ENCODE results near the gene KIAA1217. TPM values are rescaled to one million over a fixed set of nuclear protein-coding genes. Genes with fewer than 3 reads are reported as not detected.

The KIAA1217 gene
- total and polyA plus RNA-seq, 2 of the 4 experiments (the other 2 are of a cell fraction): 3.4 to 4.4 TPM

DNA sequence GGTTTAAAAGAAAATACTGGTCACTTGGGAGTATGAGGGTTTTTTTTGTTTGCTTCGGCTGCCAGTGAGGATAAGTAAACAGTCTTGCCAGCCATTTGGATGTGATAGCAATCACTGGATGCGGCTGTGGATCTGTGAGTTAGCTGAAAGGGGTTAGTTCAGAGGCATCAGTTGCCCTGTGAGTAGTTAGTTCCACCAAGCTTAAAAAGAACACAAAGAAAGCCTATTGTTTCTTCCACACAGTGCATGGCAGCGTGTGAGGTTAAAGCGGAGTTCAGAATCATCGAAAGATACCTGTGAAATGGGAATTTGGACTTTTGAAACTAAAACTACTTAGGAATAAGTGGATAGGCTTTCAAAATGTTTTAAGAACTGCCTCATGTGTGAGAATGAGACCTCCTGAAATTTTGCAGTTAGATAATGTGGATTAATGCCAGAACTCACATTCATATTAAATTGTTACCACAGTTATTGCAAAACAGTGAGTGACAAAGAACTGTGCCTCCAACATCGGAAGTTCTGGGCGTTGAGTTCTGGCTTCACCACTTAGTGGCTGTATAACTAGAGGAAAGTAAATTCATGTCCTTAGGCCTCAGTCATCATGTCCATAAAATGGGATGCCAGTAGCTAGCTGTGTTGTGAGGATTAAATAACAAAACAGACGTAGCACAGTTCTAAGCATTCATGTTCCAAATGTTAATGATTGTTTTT is 31.3 kb downstream of the KIAA1217 start:
- H3K23ac ChIP-seq (ENCODE audit: low read depth, low read length): no peak overlapping the region
- H2AK5ac ChIP-seq (ENCODE audit: low read depth, low read length): no peak overlapping the region
- intact Hi-C loops (cut with micrococcal nuclease) (no loop called here), in situ Hi-C loops (cut with MboI; ENCODE audit: low sequenced_read_pairs) (no loop called here), dilution Hi-C loops (cut with HindIII; ENCODE audit: low sequenced_read_pairs, unreplicated experiment) (no loop called here)
- no peaks in the 10 kb centered on the region for H3K9me1 ChIP-seq (ENCODE audit: insufficient read depth, low read length)
- H3K27ac ChIP-seq (ENCODE audit: insufficient read depth, low read length): no peak overlapping the region
- no TSS peak for BruUV-seq (replicated peaks)
- no peak overlapping the region for H3K18ac ChIP-seq (ENCODE audit: low read depth, low read length)
- no peaks in the 10 kb centered on the region for H3K4me1 ChIP-seq (ENCODE audit: control insufficient read depth, insufficient read depth, low read length)
- no peak overlapping the region for H3K56ac ChIP-seq (ENCODE audit: extremely low read depth, insufficient read depth, low read length)
- no peak overlapping the region for H3K4me3 ChIP-seq (ENCODE audit: insufficient read depth, low read depth, low read length)
- no peak for ATAC-seq (ENCODE audit: low read depth)
- TF ChIP-seq RCOR1 (IDR thresholded peaks at IDR 0.05; ENCODE audit: insufficient replicate concordance, low read length): no peak
- TF ChIP-seq CEBPB (IDR thresholded peaks at IDR 0.05; ENCODE audit: low read depth, low read length): no peak
- TF ChIP-seq SMC3 (IDR thresholded peaks at IDR 0.05; ENCODE audit: low read depth, low read length): no peak
- TF ChIP-seq POLR2A (IDR thresholded peaks at IDR 0.05; ENCODE audit: low read depth, low read length): no peak
- no peak for TF ChIP-seq CHD1 (IDR thresholded peaks at IDR 0.05; ENCODE audit: low read depth, low read length)
- no peak for TF ChIP-seq NFE2L2 (IDR thresholded peaks at IDR 0.05; ENCODE audit: low read depth, low read length)
- TF ChIP-seq BHLHE40 (IDR thresholded peaks at IDR 0.05; ENCODE audit: low read depth, low read length): no peak
- TF ChIP-seq, protein P1, sequence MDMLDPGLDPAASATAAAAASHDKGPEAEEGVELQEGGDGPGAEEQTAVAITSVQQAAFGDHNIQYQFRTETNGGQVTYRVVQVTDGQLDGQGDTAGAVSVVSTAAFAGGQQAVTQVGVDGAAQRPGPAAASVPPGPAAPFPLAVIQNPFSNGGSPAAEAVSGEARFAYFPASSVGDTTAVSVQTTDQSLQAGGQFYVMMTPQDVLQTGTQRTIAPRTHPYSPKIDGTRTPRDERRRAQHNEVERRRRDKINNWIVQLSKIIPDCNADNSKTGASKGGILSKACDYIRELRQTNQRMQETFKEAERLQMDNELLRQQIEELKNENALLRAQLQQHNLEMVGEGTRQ (IDR thresholded peaks at IDR 0.05; ENCODE audit: low read depth, low read length): no peak
- TF ChIP-seq MXI1 (IDR thresholded peaks at IDR 0.05; ENCODE audit: borderline replicate concordance, low read depth, low read length): no peak
- TF ChIP-seq FOS (IDR thresholded peaks at IDR 0.05; ENCODE audit: low read depth, low read length): no peak
- no peak for TF ChIP-seq RAD21 (IDR thresholded peaks at IDR 0.05; ENCODE audit: low read length)
- TF ChIP-seq, protein P2, sequence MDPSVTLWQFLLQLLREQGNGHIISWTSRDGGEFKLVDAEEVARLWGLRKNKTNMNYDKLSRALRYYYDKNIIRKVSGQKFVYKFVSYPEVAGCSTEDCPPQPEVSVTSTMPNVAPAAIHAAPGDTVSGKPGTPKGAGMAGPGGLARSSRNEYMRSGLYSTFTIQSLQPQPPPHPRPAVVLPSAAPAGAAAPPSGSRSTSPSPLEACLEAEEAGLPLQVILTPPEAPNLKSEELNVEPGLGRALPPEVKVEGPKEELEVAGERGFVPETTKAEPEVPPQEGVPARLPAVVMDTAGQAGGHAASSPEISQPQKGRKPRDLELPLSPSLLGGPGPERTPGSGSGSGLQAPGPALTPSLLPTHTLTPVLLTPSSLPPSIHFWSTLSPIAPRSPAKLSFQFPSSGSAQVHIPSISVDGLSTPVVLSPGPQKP (IDR thresholded peaks at IDR 0.05; ENCODE audit: borderline replicate concordance, low read depth, low read length): no peak
- no peak for TF ChIP-seq MAZ (IDR thresholded peaks at IDR 0.05; ENCODE audit: borderline replicate concordance, low read depth, low read length)
- TF ChIP-seq, protein P3, sequence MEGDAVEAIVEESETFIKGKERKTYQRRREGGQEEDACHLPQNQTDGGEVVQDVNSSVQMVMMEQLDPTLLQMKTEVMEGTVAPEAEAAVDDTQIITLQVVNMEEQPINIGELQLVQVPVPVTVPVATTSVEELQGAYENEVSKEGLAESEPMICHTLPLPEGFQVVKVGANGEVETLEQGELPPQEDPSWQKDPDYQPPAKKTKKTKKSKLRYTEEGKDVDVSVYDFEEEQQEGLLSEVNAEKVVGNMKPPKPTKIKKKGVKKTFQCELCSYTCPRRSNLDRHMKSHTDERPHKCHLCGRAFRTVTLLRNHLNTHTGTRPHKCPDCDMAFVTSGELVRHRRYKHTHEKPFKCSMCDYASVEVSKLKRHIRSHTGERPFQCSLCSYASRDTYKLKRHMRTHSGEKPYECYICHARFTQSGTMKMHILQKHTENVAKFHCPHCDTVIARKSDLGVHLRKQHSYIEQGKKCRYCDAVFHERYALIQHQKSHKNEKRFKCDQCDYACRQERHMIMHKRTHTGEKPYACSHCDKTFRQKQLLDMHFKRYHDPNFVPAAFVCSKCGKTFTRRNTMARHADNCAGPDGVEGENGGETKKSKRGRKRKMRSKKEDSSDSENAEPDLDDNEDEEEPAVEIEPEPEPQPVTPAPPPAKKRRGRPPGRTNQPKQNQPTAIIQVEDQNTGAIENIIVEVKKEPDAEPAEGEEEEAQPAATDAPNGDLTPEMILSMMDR (conservative IDR thresholded peaks at IDR 0.05; ENCODE audit: low read depth, low read length): no peak
- TF ChIP-seq MAFK (IDR thresholded peaks at IDR 0.05; ENCODE audit: low read depth, low read length): no peak
- TF ChIP-seq RFX5 (IDR thresholded peaks at IDR 0.05; ENCODE audit: low read depth, low read length): no peak
- no peak overlapping the region for H3K14ac ChIP-seq (replicated peaks; ENCODE audit: low read depth, low read length)
- DNase-seq: no peak
- H2BK20ac ChIP-seq (ENCODE audit: low read depth, low read length): no peak overlapping the region
- H4K8ac ChIP-seq (ENCODE audit: low read depth in 2 of 2, low read length in 2 of 2): no peak overlapping the region
- H2BK15ac ChIP-seq (ENCODE audit: low read depth, low read length): no peak overlapping the region
- H3K9ac ChIP-seq (ENCODE audit: low read depth, low read length): no peak overlapping the region
- H2BK5ac ChIP-seq (ENCODE audit: low read depth, low read length, poor library complexity, severe bottlenecking): no peak overlapping the region
- no peak overlapping the region for H4K5ac ChIP-seq (ENCODE audit: low read depth, low read length)
- ChIA-PET CTCF (interaction anchor here (1.0 kb wide), 1 partner anchor 280 kb away, joined by 5 read pairs; no protein-coding TSS in a partner anchor), POLR2A (ENCODE audit: unreplicated experiment) (no interaction called here)
- no peak overlapping the region for H3K4ac ChIP-seq (ENCODE audit: low read depth, low read length)
- H3K27me3 ChIP-seq (ENCODE audit: control insufficient read depth, insufficient read depth, low read length): peaks cover 4% of the 10 kb centered on the region
- no peak overlapping the region for H2BK120ac ChIP-seq (ENCODE audit: low read depth, low read length)
- H3K36me3 ChIP-seq (ENCODE audit: control insufficient read depth, insufficient read depth, low read length): no peaks in the 10 kb centered on the region
- H3K9me3 ChIP-seq (ENCODE audit: control insufficient read depth, insufficient read depth, low read length): no peaks in the 10 kb centered on the region
- WGBS, 2 experiments (ENCODE audit: extremely low coverage in 2 of 2, insufficient read length in 1 of 2): 40% methylated on average over 1 of the region's 8 CpGs; no CpG with 5 or more reads in 1 of the 2 experiments
- H3K79me1 ChIP-seq (ENCODE audit: low read depth in 1 of 2, low read length in 2 of 2): no peaks in the 10 kb centered on the region
- H2AK9ac ChIP-seq (replicated peaks; ENCODE audit: low read depth, low read length, poor library complexity): no peak overlapping the region
- no peaks in the 10 kb centered on the region for H4K20me1 ChIP-seq (ENCODE audit: insufficient read depth, low read length)
- no peak overlapping the region for H2AFZ ChIP-seq (replicated peaks; ENCODE audit: low read length, poor library complexity)
- no peak overlapping the region for H3K4me2 ChIP-seq (ENCODE audit: low read depth, low read length)
- H4K91ac ChIP-seq (ENCODE audit: insufficient read depth, low read depth, low read length): no peak overlapping the region
